Measurements from ENCODE around the gene STPG2.
"Not testable (repeated sequence)": the region's sequence is repeated elsewhere in the genome, so short reads cannot be mapped to it uniquely, and the experiment has no call there.

Gene STPG2

GRCh38 chr4:97938141-97938540, 205.1 kb downstream of the STPG2 start:
- DNase-seq, result no peak

GRCh38 chr4:97924341-97924958, 218.8 kb downstream of the STPG2 start:
- DNase-seq, result no peak

- no peak for DNase-seq
Observed at GRCh38 chr4:97923096-97923495, 220.2 kb downstream of the STPG2 start.

- DNase-seq, result no peak
Observed at GRCh38 chr4:97917115-97917514, 226.2 kb downstream of the STPG2 start.

- no peak for DNase-seq
Observed at GRCh38 chr4:97912156-97912555, 231.1 kb downstream of the STPG2 start.

DNA sequence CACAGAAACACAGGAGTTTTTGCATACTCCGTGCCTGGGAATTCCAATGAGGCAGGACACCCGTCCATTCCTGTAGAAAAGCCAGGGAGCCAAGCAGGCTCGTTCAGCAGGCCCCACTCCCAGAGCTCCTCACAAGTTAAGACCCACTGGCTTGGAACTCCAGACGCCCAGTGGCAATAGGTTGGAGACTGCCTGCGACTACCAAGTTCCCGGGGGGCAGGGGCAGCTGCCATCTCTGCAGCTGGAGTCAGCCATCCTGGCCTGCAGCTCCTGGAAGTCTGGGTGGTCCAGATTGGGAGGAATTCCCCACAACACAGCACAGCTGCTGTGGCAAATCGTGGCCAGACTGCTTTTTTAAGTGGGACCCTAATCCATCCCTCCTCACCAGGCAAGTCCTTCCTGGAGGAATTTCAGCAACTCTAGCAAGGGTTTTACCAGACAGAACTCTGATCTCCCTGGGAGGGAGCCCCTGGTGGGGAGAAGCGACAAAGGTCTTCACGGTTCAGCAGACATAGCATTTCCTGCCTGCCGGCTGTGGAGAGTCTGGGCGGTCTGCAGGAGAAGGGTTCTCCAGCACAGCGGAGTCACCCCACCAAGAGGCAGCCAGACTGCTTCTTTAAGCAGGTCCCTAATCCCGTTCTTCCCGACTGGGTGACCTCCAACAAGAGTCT, 231.9 kb downstream of the STPG2 start:
- no peak for DNase-seq

DNA sequence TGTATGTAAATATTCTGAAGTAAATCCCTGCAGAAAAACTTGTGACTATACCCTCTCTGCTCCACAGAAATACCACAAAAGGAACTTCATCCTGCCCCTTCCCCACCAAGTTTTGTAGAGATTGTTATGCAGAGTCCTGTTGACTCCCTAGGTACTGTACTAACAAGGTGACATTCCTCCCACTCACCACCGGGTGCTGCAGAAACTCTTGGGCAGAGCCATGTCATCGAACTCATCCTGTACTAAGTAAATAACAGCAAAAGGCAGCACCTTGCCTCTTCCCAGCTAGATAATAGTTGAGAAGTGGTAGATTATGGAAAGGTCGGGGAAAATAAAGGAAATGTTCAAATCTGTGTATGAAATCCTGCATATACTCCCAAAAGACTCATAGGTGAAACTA, 233.3 kb downstream of the STPG2 start:
- DNase-seq, result no peak

- DNase-seq, result not testable (repeated sequence)
Observed at GRCh38 chr4:97903436-97904189, 239.7 kb downstream of the STPG2 start.

- DNase-seq, result no peak
Observed at GRCh38 chr4:97900229-97900628, 243.0 kb downstream of the STPG2 start.

DNA sequence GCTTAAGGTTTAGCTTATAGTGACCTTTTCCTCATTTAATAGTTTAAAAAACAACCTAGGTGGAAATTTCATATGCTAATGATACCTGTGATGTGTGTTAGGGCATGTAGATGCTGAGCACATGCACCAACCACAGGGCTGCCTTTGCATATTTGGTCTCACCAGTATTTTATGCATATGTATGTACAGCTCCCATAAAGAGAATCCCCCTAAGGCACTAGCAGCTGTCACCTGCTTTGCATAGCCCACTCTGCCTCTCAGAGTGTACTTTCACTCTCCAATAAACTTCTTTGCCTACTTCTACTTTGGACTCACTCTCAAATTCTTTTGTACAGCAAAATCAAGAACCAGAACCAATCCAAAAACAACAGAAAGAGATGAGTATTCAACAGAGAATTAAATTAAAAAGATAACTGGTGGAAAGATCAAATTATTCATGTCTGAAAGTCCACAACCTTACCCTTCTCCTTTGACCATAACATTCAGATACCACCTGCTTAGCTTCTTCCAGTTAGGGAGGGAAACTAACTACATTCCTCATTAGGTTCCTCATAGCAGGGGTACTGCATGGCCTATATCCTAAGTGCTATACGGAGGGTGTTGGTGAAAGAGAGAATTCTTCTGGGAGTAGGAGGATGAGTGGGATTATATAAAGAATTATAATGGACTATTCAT, 250.5 kb downstream of the STPG2 start:
- DNase-seq, result no peak

DNA sequence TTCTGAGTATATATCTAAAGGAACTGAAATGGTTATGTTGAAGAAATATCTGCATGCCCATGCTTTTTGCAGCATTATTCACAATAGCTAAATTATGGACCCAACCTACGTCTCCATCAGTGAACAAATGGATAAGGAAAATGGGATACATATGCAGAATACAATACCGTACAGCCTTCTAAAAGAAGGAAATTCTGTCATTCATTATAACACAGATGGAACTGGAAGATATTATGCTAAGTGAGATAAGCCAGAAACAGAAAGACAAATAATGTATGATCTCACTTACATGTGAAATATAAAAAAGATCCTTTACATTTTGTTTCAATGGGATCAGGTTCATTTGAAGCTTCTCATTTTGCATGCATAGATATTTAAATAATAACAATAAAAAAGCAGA, 263.3 kb downstream of the STPG2 start:
- no peak for DNase-seq

DNA sequence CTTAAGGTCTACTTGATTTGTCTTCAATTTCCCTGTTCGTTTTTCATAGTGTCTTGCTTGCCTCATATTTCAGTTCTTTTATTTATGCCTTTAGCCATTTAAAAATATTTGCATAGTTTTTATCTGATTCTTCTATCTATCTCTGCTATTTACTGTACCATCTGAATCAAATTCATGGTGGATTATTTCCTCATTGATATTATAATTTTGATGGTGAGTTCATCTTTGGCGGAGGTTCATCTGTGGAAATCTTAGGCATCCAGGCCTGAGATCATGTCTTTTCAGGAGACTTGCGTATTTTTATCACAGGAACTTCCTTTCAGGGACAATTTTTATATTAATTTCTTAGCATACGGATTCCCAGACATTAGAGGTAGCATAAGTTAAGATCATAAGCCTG, 275.2 kb downstream of the STPG2 start:
- DNase-seq, result no peak

DNA sequence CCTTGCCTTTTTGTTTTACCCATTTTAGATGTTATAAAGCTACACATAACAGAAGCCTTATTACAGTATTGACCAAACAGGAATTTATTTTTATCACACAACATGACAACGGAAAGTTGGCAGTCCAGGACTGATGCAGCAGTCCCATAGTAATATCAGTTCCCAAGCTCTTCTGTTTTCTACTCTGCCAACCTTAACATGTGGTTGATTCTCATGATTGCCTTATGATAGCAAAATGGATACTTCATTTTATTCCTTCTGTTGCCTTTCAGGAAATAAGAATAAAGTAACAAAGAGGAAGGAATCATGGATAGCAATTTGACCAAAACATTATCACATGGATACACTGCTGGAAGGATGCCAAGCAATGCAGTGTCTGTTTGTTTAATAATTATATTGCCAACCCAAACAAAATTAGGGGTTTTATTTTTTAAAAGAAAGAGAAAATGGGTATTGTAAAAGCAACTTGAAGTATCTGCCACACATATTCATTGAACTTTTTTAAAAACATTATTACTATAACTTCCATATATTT, 275.7 kb downstream of the STPG2 start:
- no peak for DNase-seq

- DNase-seq, result no peak
Observed at GRCh38 chr4:97866821-97867556, 276.3 kb downstream of the STPG2 start.

- DNase-seq, result no peak
Observed at GRCh38 chr4:97851115-97851514, 292.2 kb downstream of the STPG2 start.

DNA sequence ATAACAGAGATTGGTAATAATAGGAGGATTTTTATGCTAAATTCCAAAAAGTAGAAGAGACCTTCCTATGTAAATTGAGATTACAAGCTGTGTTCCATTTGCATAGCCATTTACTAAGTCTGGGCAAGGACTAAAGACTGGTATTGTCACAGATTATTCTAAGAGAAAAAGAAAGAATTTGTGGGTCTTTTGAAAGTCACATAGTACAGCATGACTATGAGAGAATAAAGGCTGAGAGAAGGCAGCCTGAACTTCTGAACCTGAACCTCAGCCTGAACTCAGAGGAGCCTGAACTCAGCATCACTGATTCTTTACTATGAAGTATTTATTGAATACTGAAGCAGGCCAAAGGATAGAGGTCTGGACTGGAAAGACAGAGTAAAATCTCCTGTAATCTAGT, 297.5 kb downstream of the STPG2 start:
- no peak for DNase-seq

DNA sequence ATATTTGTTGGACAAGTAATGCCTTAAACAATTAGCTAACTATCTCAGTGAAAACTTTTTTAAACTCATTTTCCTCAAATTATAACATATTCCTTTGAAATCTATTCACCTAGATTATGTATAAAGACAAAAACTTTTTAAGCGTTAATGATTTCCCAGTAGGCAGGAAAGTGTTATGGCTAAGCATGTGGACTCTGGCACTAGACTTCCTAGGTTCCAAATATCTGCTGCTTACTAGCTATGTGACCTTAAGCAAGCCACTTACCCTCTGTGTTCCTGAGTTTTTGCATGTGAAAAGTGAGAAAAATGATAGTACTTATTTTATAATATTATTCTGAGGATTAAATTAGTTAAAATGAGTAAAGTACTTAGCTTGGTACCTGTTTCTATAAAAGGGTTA, 301.8 kb downstream of the STPG2 start:
- no peak for DNase-seq

DNA sequence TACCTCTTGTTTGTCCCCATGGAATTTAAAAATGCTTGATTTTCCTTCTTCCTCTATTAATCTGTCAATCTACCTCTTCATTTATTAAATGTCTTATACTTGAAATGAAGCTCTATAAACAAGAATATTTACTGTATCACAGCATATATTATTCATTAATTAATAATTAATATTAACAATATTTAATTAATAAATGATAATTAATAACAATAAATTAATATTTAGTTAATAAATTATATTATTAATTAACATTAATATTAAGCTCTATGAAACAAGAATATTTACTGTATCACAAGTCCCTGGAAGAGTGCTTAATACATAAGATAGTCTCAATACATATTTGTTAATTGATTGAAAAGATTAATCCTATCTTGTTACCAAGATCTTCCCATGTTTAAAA, 306.6 kb downstream of the STPG2 start:
- no peak for DNase-seq

GRCh38 chr4:97828646-97829045, 314.6 kb downstream of the STPG2 start:
- DNase-seq, result no peak

- DNase-seq, result no peak
Observed at GRCh38 chr4:97819294-97819693, 324.0 kb downstream of the STPG2 start.

DNA sequence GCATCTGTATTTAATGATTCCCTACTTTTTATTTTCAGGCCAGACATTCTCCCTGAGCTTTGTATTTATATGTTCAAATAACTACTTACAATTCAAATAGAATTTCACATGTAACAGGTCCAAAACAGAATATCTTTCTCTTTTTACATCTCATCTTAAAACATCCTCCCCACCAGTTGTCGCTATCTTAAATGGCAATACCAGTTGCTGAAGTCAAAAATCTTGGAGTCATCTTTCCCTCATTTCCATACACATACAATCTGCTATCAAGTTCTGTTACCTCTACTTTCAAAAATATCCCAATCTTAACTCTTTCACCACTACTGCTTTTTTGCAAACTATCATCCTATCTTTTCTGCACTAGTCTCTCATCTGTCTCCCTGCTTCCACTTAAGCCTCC, 330.5 kb downstream of the STPG2 start:
- DNase-seq, result no peak

DNA sequence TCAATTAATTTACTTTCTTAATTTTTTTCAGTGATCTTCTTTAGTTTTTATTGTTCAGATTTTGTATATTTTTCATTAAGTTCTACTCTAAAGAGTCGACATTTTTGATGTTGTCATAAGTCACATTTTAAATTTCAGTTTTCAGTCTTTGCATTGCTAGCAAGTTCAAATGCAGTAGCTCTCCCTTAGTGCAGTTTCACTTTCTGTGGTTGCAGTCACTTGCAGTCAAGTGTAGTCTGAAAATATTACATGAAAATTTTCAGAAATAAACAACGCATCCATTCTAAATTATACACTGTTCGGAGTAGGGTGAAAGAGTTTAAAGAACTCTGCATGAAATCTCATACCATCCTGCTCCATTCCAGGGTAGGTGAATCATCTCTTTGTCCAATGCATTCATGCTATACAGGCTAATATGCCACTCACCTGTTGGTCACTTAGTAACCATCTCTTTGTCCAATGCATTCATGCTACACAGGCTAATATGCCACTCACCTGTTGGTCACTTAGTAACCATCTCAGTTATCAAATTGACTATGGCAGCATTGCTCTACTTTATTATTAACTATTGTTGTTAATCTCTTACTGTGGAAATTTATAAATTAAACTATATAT, 356.9 kb downstream of the STPG2 start:
- no peak for DNase-seq
